H9 (cell line): Measurements from ENCODE around the gene SORCS2. TPM values are rescaled to one million over a fixed set of nuclear protein-coding genes. Genes with fewer than 3 reads are reported as not detected.

ENCODE experiments used
- DNase-seq: peaks from one replicate; pipeline ENCODE4 v3.0.0-alpha.2; 2017
- H2AFZ ChIP-seq: one replicate; pipeline ENCODE4 v1.6.1; 2013; ENCODE audit warnings: mild to moderate bottlenecking, low read length, control low read depth, moderate library complexity
- H2AK5ac ChIP-seq: 2 replicates; pipeline ENCODE4 v1.6.1; 2013; ENCODE audit warnings: low read length, control low read depth, mixed read lengths; ENCODE audit not compliant: insufficient read length
- H2BK120ac ChIP-seq: one replicate; pipeline ENCODE4 v1.6.1; 2013; ENCODE audit warnings: low read depth, mild to moderate bottlenecking, low read length, control low read depth, inconsistent platforms; ENCODE audit not compliant: poor library complexity, severe bottlenecking
- H2BK12ac ChIP-seq: 2 replicates; pipeline ENCODE4 v1.6.1; 2013; ENCODE audit warnings: low read length, control low read depth, mixed read lengths, low read depth; ENCODE audit not compliant: insufficient read length
- H2BK15ac ChIP-seq: 2 replicates; pipeline ENCODE4 v1.6.1; 2013; ENCODE audit warnings: low read depth, low read length, control low read depth
- H2BK20ac ChIP-seq: one replicate; pipeline ENCODE4 v1.6.1; 2013; ENCODE audit warnings: low read depth, mild to moderate bottlenecking, low read length, control low read depth, inconsistent platforms; ENCODE audit not compliant: poor library complexity, severe bottlenecking
- H2BK5ac ChIP-seq: 2 replicates; pipeline ENCODE4 v1.6.1; 2013; ENCODE audit warnings: low read length, control low read depth, mixed read lengths; ENCODE audit not compliant: insufficient read length
- H3K14ac ChIP-seq: 2 replicates; pipeline ENCODE4 v1.6.1; 2013; ENCODE audit warnings: low read length, control low read depth; ENCODE audit not compliant: insufficient read depth
- H3K18ac ChIP-seq: 2 replicates; pipeline ENCODE4 v1.6.1; 2013; ENCODE audit warnings: low read depth, mild to moderate bottlenecking, mixed read lengths, low read length, control low read depth; ENCODE audit not compliant: insufficient read length
- H3K23ac ChIP-seq: 2 replicates; pipeline ENCODE4 v1.6.1; 2013; ENCODE audit warnings: low read length, control low read depth, mixed read lengths, low read depth; ENCODE audit not compliant: insufficient read length
- H3K23me2 ChIP-seq: 2 replicates; pipeline ENCODE4 v1.6.1; 2013; ENCODE audit warnings: low read depth, mild to moderate bottlenecking, mixed read lengths, low read length, control low read depth; ENCODE audit not compliant: insufficient read length, poor library complexity, severe bottlenecking
- H3K27ac ChIP-seq: 2 replicates; pipeline ENCODE4 v1.5.1; 2013; ENCODE audit warnings: low read length, control low read depth, mixed read lengths, low read depth; ENCODE audit not compliant: insufficient read length
- H3K27me3 ChIP-seq: 2 replicates; pipeline ENCODE4 v1.6.1; 2013; ENCODE audit warnings: low read length, control low read depth, inconsistent platforms; ENCODE audit not compliant: insufficient read depth
- H3K4ac ChIP-seq: 2 replicates; pipeline ENCODE4 v1.6.1; 2013; ENCODE audit warnings: low read depth, mild to moderate bottlenecking, control low read depth, inconsistent platforms, low read length, moderate library complexity
- H3K4me1 ChIP-seq: 2 replicates; pipeline ENCODE4 v1.6.1; 2013; ENCODE audit warnings: low read length, control low read depth, inconsistent platforms; ENCODE audit not compliant: insufficient read depth
- H3K4me2 ChIP-seq: 2 replicates; pipeline ENCODE4 v1.6.1; 2013; ENCODE audit warnings: low read length, control low read depth, mixed read lengths; ENCODE audit not compliant: insufficient read length, insufficient read depth
- H3K56ac ChIP-seq: 2 replicates; pipeline ENCODE4 v1.6.1; 2013; ENCODE audit warnings: low read depth, mild to moderate bottlenecking, mixed read lengths, low read length, control low read depth; ENCODE audit not compliant: insufficient read length
- H3K79me1 ChIP-seq: 2 replicates; pipeline ENCODE4 v1.6.1; 2013; ENCODE audit warnings: low read depth, mild to moderate bottlenecking, moderate library complexity, low read length, control low read depth, inconsistent platforms; ENCODE audit not compliant: insufficient read depth, poor library complexity, severe bottlenecking
- H3K79me2 ChIP-seq: 2 replicates; pipeline ENCODE4 v1.6.1; 2013; ENCODE audit warnings: low read length, control low read depth, inconsistent platforms; ENCODE audit not compliant: insufficient read depth
- H3K9ac ChIP-seq: 2 replicates; pipeline ENCODE4 v1.6.1; 2013; ENCODE audit warnings: low read length, control low read depth, mixed read lengths; ENCODE audit not compliant: insufficient read length; ENCODE audit errors: extremely low read depth
- H3K9me3 ChIP-seq: one replicate; pipeline ENCODE4 v1.6.1; 2013; ENCODE audit warnings: low read depth, low read length, inconsistent platforms; ENCODE audit not compliant: control insufficient read depth
- H3T11ph ChIP-seq: one replicate; pipeline ENCODE4 v1.6.1; 2013; ENCODE audit warnings: mild to moderate bottlenecking, low read length, control low read depth, inconsistent platforms
- H4K20me1 ChIP-seq: one replicate; pipeline ENCODE4 v1.6.1; 2013; ENCODE audit not compliant: control insufficient read depth, insufficient read length, insufficient read depth
- H4K5ac ChIP-seq: 2 replicates; pipeline ENCODE4 v1.6.1; 2013; ENCODE audit warnings: low read depth, mild to moderate bottlenecking, mixed read lengths, low read length, control low read depth; ENCODE audit not compliant: insufficient read length
- H4K8ac ChIP-seq: replicated peaks from 2 replicates; pipeline ENCODE4 v1.6.1; 2013; ENCODE audit warnings: low read length, control low read depth, mixed read lengths, low read depth; ENCODE audit not compliant: insufficient read length
- H4K91ac ChIP-seq: 2 replicates; pipeline ENCODE4 v1.6.1; 2013; ENCODE audit warnings: low read depth, mild to moderate bottlenecking, moderate library complexity, mixed read lengths, low read length, control low read depth; ENCODE audit not compliant: insufficient read length
- H3K27ac Mint-ChIP-seq, 3 experiments: 2 replicates in 2 of 3; 3 replicates in 1 of 3; pipeline ENCODE4 v1.8.0; 2020 to 2021; ENCODE audit warnings: mixed read lengths in 3 of 3, mild to moderate bottlenecking in 1 of 3, moderate library complexity in 1 of 3
- H3K27me3 Mint-ChIP-seq: 2 replicates; pipeline ENCODE4 v1.8.0; 2021; ENCODE audit warnings: low read depth, mild to moderate bottlenecking, moderate library complexity, mixed read lengths
- H3K36me3 Mint-ChIP-seq, 3 experiments: 2 replicates in 2 of 3; 3 replicates in 1 of 3; pipeline ENCODE4 v1.8.0; 2020 to 2021; ENCODE audit warnings: low read depth in 3 of 3, mixed read lengths in 3 of 3; ENCODE audit not compliant: insufficient read depth in 1 of 3
- H3K4me1 Mint-ChIP-seq, 2 experiments: 2 replicates each; pipeline ENCODE4 v1.8.0; 2020; ENCODE audit warnings: mixed read lengths in 2 of 2
- H3K4me3 Mint-ChIP-seq, 2 experiments: 2 replicates in 1 of 2; 3 replicates in 1 of 2; pipeline ENCODE4 v1.8.0; 2020 to 2021; ENCODE audit warnings: mild to moderate bottlenecking in 2 of 2, mixed read lengths in 2 of 2, moderate library complexity in 1 of 2
- H3K9me3 Mint-ChIP-seq, 2 experiments: 2 replicates in 1 of 2; 3 replicates in 1 of 2; pipeline ENCODE4 v1.8.0; 2020; ENCODE audit warnings: mild to moderate bottlenecking in 2 of 2, mixed read lengths in 2 of 2, moderate library complexity in 1 of 2
- WGBS: extraction: QIAGEN DNeasy Blood & Tissue Kit; methylation state at CpG from one replicate; pipeline ENCODE4 v1.1.7; 2013; ENCODE audit warnings: missing lambda C conversion rate, low lambda C conversion rate, mixed read lengths; ENCODE audit not compliant: insufficient read length; ENCODE audit errors: extremely low coverage; 5-methylcytosine and 5-hydroxymethylcytosine counted together
- total RNA-seq: library from RNA; stranded (reverse); gene quantifications from 2 replicates; pipeline ENCODE4 v1.2.1, GENCODE V29; 2021
- TF ChIP-seq, protein P1 (sequence below): fragments of 200-600 bp; sonication (generic); conservative IDR thresholded peaks from 3 replicates; pipeline ENCODE4 v1.8.0; 2021; ENCODE audit warnings: antibody characterized with exemption, mild to moderate bottlenecking

SORCS2 gene
- total RNA-seq, 1 experiment from 2014 or later: 0.57 TPM

DNA sequence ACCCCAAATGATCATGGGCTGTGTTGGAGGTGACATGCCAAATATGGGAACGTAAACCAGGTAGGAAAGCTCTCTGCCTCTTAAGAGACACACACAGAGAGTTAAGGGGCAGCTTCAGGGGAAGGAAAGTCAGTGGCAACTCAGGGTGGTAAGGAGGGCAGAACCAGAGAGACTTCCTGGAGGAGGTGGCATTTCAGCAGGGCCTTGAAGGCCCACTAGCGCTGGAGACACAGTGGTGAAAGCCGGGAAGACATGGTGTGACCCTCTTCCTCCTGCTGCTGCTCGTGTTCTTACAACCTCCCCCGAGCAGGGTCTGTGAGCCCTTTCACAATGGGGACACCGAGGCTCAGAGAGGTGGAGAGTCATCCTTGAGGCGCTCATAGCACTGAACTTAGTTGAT, 68.2 kb downstream of the SORCS2 start:
- Histone ChIP-seq H2BK120ac (no peak overlapping the region), H2BK12ac (no peak overlapping the region)
- no peak overlapping the region; a peak in 1 of 5 replicates for H3K4me3 Mint-ChIP-seq

More for the DNA sequence above, 68.2 kb downstream of the SORCS2 start:
- H3K14ac ChIP-seq: no peak overlapping the region
- no peaks in the 10 kb centered on the region for H3K27me3 ChIP-seq
- Mint-ChIP-seq H3K27ac (no peak overlapping the region), H3K4me1 (peaks cover 0 to 6% of the 10 kb centered on the region in 2 experiments; a peak in 1 of 4 replicates), H3K36me3 (no peaks in the 10 kb centered on the region; a peak in 2 of 7 replicates), H3K27me3 (peaks cover 11% of the 10 kb centered on the region), H3K9me3 (no peaks in the 10 kb centered on the region; a peak in 2 of 5 replicates)
- no peaks in the 10 kb centered on the region for H3K23me2 ChIP-seq
- peaks cover 3% of the 10 kb centered on the region for H4K20me1 ChIP-seq
- no peaks in the 10 kb centered on the region for H3K9me3 ChIP-seq
- no peak overlapping the region for H2BK20ac ChIP-seq
- H4K8ac ChIP-seq: no peak overlapping the region
- H3K56ac ChIP-seq: no peak overlapping the region
- no peak overlapping the region for H3K4ac ChIP-seq
- no peak overlapping the region for H4K5ac ChIP-seq
- no peak overlapping the region for H4K91ac ChIP-seq
- TF ChIP-seq, protein P1, sequence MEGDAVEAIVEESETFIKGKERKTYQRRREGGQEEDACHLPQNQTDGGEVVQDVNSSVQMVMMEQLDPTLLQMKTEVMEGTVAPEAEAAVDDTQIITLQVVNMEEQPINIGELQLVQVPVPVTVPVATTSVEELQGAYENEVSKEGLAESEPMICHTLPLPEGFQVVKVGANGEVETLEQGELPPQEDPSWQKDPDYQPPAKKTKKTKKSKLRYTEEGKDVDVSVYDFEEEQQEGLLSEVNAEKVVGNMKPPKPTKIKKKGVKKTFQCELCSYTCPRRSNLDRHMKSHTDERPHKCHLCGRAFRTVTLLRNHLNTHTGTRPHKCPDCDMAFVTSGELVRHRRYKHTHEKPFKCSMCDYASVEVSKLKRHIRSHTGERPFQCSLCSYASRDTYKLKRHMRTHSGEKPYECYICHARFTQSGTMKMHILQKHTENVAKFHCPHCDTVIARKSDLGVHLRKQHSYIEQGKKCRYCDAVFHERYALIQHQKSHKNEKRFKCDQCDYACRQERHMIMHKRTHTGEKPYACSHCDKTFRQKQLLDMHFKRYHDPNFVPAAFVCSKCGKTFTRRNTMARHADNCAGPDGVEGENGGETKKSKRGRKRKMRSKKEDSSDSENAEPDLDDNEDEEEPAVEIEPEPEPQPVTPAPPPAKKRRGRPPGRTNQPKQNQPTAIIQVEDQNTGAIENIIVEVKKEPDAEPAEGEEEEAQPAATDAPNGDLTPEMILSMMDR: no peak
- H2AFZ ChIP-seq: no peak overlapping the region
- H2BK15ac ChIP-seq: no peak overlapping the region
- H3K23ac ChIP-seq: no peak overlapping the region
- H3K18ac ChIP-seq: no peak overlapping the region
- no peak overlapping the region for H3K27ac ChIP-seq
- H2AK5ac ChIP-seq: no peak overlapping the region
- no peaks in the 10 kb centered on the region for H3K79me2 ChIP-seq
- no peak overlapping the region for H3K9ac ChIP-seq
- H3K4me1 ChIP-seq: no peaks in the 10 kb centered on the region
- no peaks in the 10 kb centered on the region for H3K79me1 ChIP-seq
- H3K4me2 ChIP-seq: no peak overlapping the region
- no CpG with 5 or more reads among the region's 7 CpGs for WGBS
- no peak overlapping the region for H2BK5ac ChIP-seq
- no peak overlapping the region for H3T11ph ChIP-seq
- no peak for DNase-seq
